Sigmoid colon (tissue), 3 donors: ENCODE measurements around the gene HOXC5.

Experiments used
- POLR2A ChIP-seq, 2 donors: fragments of 450-650 bp; IDR thresholded peaks; one replicate each; pipeline ENCODE4 v1.6.1; 2016; ENCODE audit warnings: antibody characterized with exemption in 2 of 2, mild to moderate bottlenecking in 2 of 2, moderate library complexity in 2 of 2
- TF ChIP-seq, protein P1 (sequence below), 4 experiments: fragments of 450-650 bp in 3 of 4; fragments of 200-600 bp in 1 of 4; IDR thresholded peaks; one replicate each; pipeline ENCODE4 v1.5.1; 2016 to 2019; ENCODE audit warnings: antibody characterized with exemption in 4 of 4, mild to moderate bottlenecking in 3 of 4, moderate library complexity in 2 of 4

DNA sequence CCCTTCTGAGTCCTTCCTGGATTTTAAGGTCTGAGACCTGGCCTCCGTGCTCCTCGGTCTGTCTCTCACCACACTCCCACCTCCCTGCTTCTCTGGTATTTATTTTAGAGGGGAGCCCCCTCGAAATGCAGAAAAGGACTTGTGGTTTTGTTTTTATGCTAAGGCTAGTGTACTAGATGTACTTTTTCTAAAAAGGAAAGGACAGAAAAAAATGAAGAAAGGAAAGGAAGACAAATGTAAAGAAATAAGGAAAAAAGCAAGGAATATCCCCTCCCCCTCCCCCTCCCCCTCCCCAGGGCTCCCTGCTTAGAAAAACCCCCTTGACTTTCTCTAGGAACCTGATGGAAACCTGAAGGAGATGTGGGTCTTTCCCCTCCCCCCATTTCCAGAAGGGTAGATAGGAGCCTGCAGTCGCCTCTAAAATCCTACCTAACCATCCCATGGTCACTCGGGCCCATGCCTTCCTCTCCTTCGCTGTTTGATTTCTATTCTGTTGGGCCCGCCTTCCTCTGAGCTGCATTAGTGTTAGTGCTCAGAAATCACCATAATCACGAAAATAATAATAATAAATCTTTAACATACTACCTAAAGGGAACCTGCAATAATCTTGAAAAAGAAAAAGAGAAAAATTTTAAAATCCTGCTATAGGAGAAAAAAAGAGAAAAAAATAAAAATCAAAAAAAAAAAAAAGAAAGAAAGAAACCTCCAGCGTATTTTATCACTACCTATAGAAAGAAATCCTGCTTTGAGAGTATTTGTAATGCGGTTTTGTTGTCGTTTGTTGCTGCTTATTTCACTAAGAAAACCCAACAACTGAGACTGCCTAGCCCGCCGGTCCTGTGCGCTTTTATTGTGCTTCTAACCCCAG lies 21.0 kb upstream of the HOXC5 start:
- no peak for TF ChIP-seq POLR2A (IDR thresholded peaks at IDR 0.05)
- TF ChIP-seq, protein P1, sequence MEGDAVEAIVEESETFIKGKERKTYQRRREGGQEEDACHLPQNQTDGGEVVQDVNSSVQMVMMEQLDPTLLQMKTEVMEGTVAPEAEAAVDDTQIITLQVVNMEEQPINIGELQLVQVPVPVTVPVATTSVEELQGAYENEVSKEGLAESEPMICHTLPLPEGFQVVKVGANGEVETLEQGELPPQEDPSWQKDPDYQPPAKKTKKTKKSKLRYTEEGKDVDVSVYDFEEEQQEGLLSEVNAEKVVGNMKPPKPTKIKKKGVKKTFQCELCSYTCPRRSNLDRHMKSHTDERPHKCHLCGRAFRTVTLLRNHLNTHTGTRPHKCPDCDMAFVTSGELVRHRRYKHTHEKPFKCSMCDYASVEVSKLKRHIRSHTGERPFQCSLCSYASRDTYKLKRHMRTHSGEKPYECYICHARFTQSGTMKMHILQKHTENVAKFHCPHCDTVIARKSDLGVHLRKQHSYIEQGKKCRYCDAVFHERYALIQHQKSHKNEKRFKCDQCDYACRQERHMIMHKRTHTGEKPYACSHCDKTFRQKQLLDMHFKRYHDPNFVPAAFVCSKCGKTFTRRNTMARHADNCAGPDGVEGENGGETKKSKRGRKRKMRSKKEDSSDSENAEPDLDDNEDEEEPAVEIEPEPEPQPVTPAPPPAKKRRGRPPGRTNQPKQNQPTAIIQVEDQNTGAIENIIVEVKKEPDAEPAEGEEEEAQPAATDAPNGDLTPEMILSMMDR (IDR thresholded peaks at IDR 0.05): no peak
